ENCODE results near the gene DZIP1. TPM values are rescaled to one million over a fixed set of nuclear protein-coding genes. Genes with fewer than 3 reads are reported as not detected.

Gene DZIP1
- total and polyA plus RNA-seq, 2 of the 13 experiments (the other 11 are each of a cell fraction or from before 2014, with no cell fraction given), result 11.0 to 36.7 TPM

DNA sequence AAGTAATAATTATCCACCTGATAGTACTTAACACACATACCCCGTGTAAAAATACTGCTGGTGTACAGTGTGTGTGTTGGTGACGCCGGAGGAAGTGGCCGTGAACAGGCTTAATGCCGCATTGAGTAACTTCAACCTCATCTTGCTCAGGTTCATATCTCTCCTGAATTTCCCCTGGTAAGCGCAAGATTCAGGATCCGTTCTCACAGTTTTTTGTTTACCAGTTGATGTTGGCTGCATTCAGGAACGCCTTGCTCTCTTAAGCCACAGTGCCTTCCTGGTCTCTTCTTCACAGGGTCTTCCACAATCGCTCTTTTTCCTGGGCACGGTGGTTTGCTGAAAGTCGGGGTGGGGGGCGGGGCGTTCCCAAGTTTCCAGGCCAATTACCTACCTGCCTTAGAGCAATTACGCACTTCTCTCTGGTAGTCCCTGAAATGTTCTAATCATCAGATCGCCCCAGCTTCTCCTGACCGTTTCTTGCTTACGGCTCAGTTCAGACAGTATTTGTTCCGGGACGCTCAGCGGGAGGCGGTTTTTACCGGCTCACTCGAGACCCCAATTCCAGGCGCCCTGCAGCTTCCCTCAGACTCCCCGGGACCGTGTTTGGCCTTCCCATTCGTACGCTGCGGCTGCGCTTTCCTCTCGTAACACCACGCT, 31.7 kb upstream of the DZIP1 start (continued):
- TF ChIP-seq ZNF644 (CRISPR knock-in tag; IDR thresholded peaks at IDR 0.05; ENCODE audit: low read depth), result no peak
- no peak for TF ChIP-seq RAD21 (CRISPR knock-in tag; IDR thresholded peaks at IDR 0.05)
- TF ChIP-seq NFE2L2 (IDR thresholded peaks at IDR 0.05; ENCODE audit: low read length), result no peak
- TF ChIP-seq MLLT10 (CRISPR knock-in tag; IDR thresholded peaks at IDR 0.05), result no peak
- no peak for TF ChIP-seq ZBTB43 (CRISPR knock-in tag; conservative IDR thresholded peaks at IDR 0.05)
- TF ChIP-seq SMARCC2 (IDR thresholded peaks at IDR 0.05), result no peak
- no peak for TF ChIP-seq HIVEP1 (CRISPR knock-in tag; IDR thresholded peaks at IDR 0.05)
- no peak for TF ChIP-seq RXRB (CRISPR knock-in tag; IDR thresholded peaks at IDR 0.05; ENCODE audit: borderline replicate concordance)
- no peak for TF ChIP-seq ZBTB38 (CRISPR knock-in tag; IDR thresholded peaks at IDR 0.05)
- TF ChIP-seq ZNF354B (CRISPR knock-in tag; IDR thresholded peaks at IDR 0.05), result no peak
- peak; percentile 6; the same call in 1 of the 2 replicates for TF ChIP-seq DZIP1 (CRISPR knock-in tag; IDR thresholded peaks at IDR 0.05)
- no peak for TF ChIP-seq GATAD1 (CRISPR knock-in tag; IDR thresholded peaks at IDR 0.05)
- TF ChIP-seq GPBP1L1 (CRISPR knock-in tag; IDR thresholded peaks at IDR 0.05), result no peak
- TF ChIP-seq TP53 (CRISPR knock-in tag; conservative IDR thresholded peaks at IDR 0.05), result 0 out of 2 replicates have a peak, but pooled peaks have one; percentile 21
- 0 out of 2 replicates have a peak, but pooled peaks have one; percentile 2 for TF ChIP-seq ZNF446 (CRISPR knock-in tag; IDR thresholded peaks at IDR 0.05)
- no peak for TF ChIP-seq ZNF557 (CRISPR knock-in tag; IDR thresholded peaks at IDR 0.05)
- TF ChIP-seq ZKSCAN8 (CRISPR knock-in tag; IDR thresholded peaks at IDR 0.05; ENCODE audit: borderline replicate concordance), result 0 out of 2 replicates have a peak, but pooled peaks have one; percentile 2
- TF ChIP-seq, protein P1, sequence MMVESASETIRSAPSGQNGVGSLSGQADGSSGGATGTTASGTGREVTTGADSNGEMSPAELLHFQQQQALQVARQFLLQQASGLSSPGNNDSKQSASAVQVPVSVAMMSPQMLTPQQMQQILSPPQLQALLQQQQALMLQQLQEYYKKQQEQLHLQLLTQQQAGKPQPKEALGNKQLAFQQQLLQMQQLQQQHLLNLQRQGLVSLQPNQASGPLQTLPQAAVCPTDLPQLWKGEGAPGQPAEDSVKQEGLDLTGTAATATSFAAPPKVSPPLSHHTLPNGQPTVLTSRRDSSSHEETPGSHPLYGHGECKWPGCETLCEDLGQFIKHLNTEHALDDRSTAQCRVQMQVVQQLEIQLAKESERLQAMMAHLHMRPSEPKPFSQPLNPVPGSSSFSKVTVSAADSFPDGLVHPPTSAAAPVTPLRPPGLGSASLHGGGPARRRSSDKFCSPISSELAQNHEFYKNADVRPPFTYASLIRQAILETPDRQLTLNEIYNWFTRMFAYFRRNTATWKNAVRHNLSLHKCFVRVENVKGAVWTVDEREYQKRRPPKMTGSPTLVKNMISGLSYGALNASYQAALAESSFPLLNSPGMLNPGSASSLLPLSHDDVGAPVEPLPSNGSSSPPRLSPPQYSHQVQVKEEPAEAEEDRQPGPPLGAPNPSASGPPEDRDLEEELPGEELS (CRISPR knock-in tag; IDR thresholded peaks at IDR 0.05), result peak; percentile 1; the same call in 1 of the 2 replicates
- no peak for TF ChIP-seq SAFB2 (CRISPR knock-in tag; IDR thresholded peaks at IDR 0.05; ENCODE audit: borderline replicate concordance, low read depth)
- no peak for TF ChIP-seq SETDB1 (CRISPR knock-in tag; IDR thresholded peaks at IDR 0.05; ENCODE audit: borderline replicate concordance)

Data from HepG2 (cell line).